HEK293 (cell line): ENCODE measurements around the gene WNK3.
A peak's percentile ranks its signal among the peaks of the same experiment; 100 is the strongest.

Source experiments
- EGR2 ChIP-seq: fragments of 450-650 bp; formaldehyde crosslinking; IDR thresholded peaks from 2 replicates; pipeline ENCODE4 v1.5.1; 2016; ENCODE audit warnings: low read depth, missing biosample characterization, missing genetic modification characterization
- KLF16 ChIP-seq: fragments of 450-650 bp; formaldehyde crosslinking; IDR thresholded peaks from 2 replicates; pipeline ENCODE4 v1.5.1; 2017; ENCODE audit warnings: missing biosample characterization, missing genetic modification characterization
- KLF8 ChIP-seq: fragments of 450-650 bp; formaldehyde crosslinking; IDR thresholded peaks from 2 replicates; pipeline ENCODE4 v1.5.1; 2016; ENCODE audit warnings: missing biosample characterization, missing genetic modification characterization
- ZBTB48 ChIP-seq: fragments of 450-650 bp; formaldehyde crosslinking; IDR thresholded peaks from 2 replicates; pipeline ENCODE4 v1.5.1; 2016; ENCODE audit warnings: missing biosample characterization, missing genetic modification characterization
- ZNF202 ChIP-seq: fragments of 450-650 bp; formaldehyde crosslinking; IDR thresholded peaks from 2 replicates; pipeline ENCODE4 v1.5.1; 2016; ENCODE audit warnings: missing biosample characterization, missing genetic modification characterization, borderline replicate concordance
- ZNF501 ChIP-seq: fragments of 450-650 bp; formaldehyde crosslinking; IDR thresholded peaks from 2 replicates; pipeline ENCODE4 v1.5.1; 2016; ENCODE audit warnings: missing biosample characterization, missing genetic modification characterization
- ZNF529 ChIP-seq: fragments of 450-650 bp; formaldehyde crosslinking; IDR thresholded peaks from 2 replicates; pipeline ENCODE4 v1.5.1; 2017; ENCODE audit warnings: missing genetic modification characterization, missing biosample characterization; ENCODE audit not compliant: insufficient replicate concordance
- ZNF623 ChIP-seq: fragments of 450-650 bp; formaldehyde crosslinking; IDR thresholded peaks from 2 replicates; pipeline ENCODE4 v1.5.1; 2016; ENCODE audit warnings: missing biosample characterization, missing genetic modification characterization
- ZXDB ChIP-seq: fragments of 450-650 bp; formaldehyde crosslinking; IDR thresholded peaks from 2 replicates; pipeline ENCODE4 v1.5.1; 2016; ENCODE audit warnings: missing biosample characterization, missing genetic modification characterization
- TF ChIP-seq, protein P1 (sequence below): fragments of 450-650 bp; formaldehyde crosslinking; IDR thresholded peaks from 2 replicates; pipeline ENCODE4 v1.5.1; 2016; ENCODE audit warnings: missing biosample characterization, missing genetic modification characterization, borderline replicate concordance
- TF ChIP-seq, protein P2 (sequence below): fragments of 450-650 bp; formaldehyde crosslinking; IDR thresholded peaks from 2 replicates; pipeline ENCODE4 v1.5.1; 2016; ENCODE audit warnings: missing biosample characterization, missing genetic modification characterization
- TF ChIP-seq, protein P3 (sequence below): fragments of 450-650 bp; formaldehyde crosslinking; IDR thresholded peaks from 2 replicates; pipeline ENCODE4 v1.5.1; 2017; ENCODE audit warnings: missing biosample characterization, missing genetic modification characterization
- TF ChIP-seq, protein P4 (sequence below): fragments of 450-650 bp; formaldehyde crosslinking; IDR thresholded peaks from 2 replicates; pipeline ENCODE4 v1.5.1; 2017; ENCODE audit warnings: missing biosample characterization, missing genetic modification characterization
- TF ChIP-seq, protein P5 (sequence below): fragments of 450-650 bp; formaldehyde crosslinking; IDR thresholded peaks from 2 replicates; pipeline ENCODE4 v1.5.1; 2017; ENCODE audit warnings: missing biosample characterization, mild to moderate bottlenecking, missing genetic modification characterization, moderate library complexity
- TF ChIP-seq, protein P6 (sequence below): fragments of 450-650 bp; formaldehyde crosslinking; IDR thresholded peaks from 2 replicates; pipeline ENCODE4 v1.5.1; 2017; ENCODE audit warnings: missing biosample characterization, missing genetic modification characterization

Gene WNK3

DNA sequence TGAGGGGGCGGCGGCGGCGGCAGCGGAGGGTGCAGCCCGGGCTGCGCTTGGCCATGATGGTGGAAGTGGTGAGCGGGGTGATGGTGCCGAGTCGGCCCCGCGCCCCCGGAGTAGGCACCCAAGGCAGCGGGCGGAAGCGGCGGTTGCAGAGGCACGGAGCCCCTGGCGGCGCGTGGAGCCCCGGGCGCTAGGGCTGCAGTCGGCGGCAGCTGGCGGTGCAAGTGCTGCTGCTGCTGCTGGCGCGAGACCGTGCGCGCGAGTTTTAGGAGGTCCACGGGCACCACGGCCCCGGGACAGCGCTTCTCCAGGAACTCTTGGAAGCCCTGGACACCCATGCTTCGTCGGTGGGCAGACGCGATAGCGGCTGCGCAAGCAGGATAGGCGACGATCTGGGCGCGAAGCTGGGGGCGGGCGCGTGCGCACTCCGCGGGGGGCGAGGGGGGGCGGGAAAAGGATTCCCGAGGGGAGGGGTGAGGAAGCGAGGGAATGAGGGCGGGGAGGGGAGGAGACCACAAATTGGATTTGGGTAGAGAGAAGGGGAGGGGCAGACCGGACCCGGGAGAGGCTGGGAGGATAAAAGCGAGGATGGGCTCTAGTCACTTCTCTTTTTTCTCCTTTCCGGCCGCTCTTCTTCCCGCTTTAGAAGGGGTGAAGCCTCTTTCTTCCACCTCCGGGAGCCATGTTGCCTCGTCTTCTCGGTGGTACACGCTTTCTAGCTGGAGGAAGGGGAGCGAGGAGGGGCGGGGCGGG, 174.8 kb downstream of the WNK3 start, which contains the start of gene FAM120C (continued):
- no peak for TF ChIP-seq ZNF202 (tag by site-specific recombination)
- no peak for TF ChIP-seq ZNF529 (tag by site-specific recombination)
- 0 out of 2 replicates have a peak, but pooled peaks have one; percentile 57 for TF ChIP-seq ZXDB (tag by site-specific recombination)
- TF ChIP-seq, protein P1, sequence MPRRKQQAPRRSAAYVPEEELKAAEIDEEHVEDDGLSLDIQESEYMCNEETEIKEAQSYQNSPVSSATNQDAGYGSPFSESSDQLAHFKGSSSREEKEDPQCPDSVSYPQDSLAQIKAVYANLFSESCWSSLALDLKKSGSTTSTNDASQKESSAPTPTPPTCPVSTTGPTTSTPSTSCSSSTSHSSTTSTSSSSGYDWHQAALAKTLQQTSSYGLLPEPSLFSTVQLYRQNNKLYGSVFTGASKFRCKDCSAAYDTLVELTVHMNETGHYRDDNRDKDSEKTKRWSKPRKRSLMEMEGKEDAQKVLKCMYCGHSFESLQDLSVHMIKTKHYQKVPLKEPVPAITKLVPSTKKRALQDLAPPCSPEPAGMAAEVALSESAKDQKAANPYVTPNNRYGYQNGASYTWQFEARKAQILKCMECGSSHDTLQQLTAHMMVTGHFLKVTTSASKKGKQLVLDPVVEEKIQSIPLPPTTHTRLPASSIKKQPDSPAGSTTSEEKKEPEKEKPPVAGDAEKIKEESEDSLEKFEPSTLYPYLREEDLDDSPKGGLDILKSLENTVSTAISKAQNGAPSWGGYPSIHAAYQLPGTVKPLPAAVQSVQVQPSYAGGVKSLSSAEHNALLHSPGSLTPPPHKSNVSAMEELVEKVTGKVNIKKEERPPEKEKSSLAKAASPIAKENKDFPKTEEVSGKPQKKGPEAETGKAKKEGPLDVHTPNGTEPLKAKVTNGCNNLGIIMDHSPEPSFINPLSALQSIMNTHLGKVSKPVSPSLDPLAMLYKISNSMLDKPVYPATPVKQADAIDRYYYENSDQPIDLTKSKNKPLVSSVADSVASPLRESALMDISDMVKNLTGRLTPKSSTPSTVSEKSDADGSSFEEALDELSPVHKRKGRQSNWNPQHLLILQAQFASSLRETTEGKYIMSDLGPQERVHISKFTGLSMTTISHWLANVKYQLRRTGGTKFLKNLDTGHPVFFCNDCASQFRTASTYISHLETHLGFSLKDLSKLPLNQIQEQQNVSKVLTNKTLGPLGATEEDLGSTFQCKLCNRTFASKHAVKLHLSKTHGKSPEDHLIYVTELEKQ (tag by site-specific recombination), result no peak
- no peak for TF ChIP-seq ZNF623 (tag by site-specific recombination)
- TF ChIP-seq, protein P2, sequence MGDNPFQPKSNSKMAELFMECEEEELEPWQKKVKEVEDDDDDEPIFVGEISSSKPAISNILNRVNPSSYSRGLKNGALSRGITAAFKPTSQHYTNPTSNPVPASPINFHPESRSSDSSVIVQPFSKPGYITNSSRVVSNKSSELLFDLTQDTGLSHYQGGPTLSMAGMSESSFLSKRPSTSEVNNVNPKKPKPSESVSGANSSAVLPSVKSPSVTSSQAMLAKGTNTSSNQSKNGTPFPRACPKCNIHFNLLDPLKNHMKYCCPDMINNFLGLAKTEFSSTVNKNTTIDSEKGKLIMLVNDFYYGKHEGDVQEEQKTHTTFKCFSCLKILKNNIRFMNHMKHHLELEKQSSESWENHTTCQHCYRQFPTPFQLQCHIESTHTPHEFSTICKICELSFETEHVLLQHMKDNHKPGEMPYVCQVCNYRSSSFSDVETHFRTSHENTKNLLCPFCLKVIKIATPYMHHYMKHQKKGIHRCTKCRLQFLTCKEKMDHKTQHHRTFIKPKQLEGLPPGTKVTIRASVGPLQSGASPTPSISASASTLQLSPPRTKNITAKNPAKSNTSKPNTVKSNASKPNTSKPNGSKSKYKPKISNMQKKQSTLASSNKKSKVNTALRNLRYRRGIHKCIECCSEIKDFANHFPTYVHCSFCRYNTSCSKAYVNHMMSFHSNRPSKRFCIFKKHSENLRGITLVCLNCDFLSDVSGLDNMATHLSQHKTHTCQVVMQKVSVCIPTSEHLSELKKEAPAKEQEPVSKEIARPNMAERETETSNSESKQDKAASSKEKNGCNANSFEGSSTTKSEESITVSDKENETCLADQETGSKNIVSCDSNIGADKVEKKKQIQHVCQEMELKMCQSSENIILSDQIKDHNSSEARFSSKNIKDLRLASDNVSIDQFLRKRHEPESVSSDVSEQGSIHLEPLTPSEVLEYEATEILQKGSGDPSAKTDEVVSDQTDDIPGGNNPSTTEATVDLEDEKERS, result no peak
- peak; percentile 52; the same call in 1 of the 2 replicates for TF ChIP-seq KLF8 (tag by site-specific recombination)
- TF ChIP-seq, protein P3, sequence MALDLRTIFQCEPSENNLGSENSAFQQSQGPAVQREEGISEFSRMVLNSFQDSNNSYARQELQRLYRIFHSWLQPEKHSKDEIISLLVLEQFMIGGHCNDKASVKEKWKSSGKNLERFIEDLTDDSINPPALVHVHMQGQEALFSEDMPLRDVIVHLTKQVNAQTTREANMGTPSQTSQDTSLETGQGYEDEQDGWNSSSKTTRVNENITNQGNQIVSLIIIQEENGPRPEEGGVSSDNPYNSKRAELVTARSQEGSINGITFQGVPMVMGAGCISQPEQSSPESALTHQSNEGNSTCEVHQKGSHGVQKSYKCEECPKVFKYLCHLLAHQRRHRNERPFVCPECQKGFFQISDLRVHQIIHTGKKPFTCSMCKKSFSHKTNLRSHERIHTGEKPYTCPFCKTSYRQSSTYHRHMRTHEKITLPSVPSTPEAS (tag by site-specific recombination), result no peak
- TF ChIP-seq, protein P4, sequence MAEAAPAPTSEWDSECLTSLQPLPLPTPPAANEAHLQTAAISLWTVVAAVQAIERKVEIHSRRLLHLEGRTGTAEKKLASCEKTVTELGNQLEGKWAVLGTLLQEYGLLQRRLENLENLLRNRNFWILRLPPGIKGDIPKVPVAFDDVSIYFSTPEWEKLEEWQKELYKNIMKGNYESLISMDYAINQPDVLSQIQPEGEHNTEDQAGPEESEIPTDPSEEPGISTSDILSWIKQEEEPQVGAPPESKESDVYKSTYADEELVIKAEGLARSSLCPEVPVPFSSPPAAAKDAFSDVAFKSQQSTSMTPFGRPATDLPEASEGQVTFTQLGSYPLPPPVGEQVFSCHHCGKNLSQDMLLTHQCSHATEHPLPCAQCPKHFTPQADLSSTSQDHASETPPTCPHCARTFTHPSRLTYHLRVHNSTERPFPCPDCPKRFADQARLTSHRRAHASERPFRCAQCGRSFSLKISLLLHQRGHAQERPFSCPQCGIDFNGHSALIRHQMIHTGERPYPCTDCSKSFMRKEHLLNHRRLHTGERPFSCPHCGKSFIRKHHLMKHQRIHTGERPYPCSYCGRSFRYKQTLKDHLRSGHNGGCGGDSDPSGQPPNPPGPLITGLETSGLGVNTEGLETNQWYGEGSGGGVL (tag by site-specific recombination), result peak; percentile 73; the same call in 1 of the 2 replicates
- TF ChIP-seq EGR2 (tag by site-specific recombination), result peak; percentile 44
- TF ChIP-seq, protein P5, sequence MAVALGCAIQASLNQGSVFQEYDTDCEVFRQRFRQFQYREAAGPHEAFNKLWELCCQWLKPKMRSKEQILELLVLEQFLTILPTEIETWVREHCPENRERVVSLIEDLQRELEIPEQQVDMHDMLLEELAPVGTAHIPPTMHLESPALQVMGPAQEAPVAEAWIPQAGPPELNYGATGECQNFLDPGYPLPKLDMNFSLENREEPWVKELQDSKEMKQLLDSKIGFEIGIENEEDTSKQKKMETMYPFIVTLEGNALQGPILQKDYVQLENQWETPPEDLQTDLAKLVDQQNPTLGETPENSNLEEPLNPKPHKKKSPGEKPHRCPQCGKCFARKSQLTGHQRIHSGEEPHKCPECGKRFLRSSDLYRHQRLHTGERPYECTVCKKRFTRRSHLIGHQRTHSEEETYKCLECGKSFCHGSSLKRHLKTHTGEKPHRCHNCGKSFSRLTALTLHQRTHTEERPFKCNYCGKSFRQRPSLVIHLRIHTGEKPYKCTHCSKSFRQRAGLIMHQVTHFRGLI (tag by site-specific recombination), result no peak
- TF ChIP-seq, protein P6, sequence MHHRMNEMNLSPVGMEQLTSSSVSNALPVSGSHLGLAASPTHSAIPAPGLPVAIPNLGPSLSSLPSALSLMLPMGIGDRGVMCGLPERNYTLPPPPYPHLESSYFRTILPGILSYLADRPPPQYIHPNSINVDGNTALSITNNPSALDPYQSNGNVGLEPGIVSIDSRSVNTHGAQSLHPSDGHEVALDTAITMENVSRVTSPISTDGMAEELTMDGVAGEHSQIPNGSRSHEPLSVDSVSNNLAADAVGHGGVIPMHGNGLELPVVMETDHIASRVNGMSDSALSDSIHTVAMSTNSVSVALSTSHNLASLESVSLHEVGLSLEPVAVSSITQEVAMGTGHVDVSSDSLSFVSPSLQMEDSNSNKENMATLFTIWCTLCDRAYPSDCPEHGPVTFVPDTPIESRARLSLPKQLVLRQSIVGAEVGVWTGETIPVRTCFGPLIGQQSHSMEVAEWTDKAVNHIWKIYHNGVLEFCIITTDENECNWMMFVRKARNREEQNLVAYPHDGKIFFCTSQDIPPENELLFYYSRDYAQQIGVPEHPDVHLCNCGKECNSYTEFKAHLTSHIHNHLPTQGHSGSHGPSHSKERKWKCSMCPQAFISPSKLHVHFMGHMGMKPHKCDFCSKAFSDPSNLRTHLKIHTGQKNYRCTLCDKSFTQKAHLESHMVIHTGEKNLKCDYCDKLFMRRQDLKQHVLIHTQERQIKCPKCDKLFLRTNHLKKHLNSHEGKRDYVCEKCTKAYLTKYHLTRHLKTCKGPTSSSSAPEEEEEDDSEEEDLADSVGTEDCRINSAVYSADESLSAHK (tag by site-specific recombination), result no peak
- TF ChIP-seq ZBTB48 (tag by site-specific recombination), result no peak
- TF ChIP-seq KLF16, result no peak; the same call in 1 of the 2 replicates
- TF ChIP-seq ZNF501, result no peak
